K562 (cell line): Measurements from ENCODE around the gene IRGQ. TPM values are rescaled to one million over a fixed set of nuclear protein-coding genes. Genes with fewer than 3 reads are reported as not detected.

Experiments
- BACH1 ChIP-seq: fragments of 200-800 bp; sonication (Bioruptor generic); IDR thresholded peaks from 2 replicates; pipeline ENCODE4 v1.6.1; 2016; ENCODE audit warnings: missing genetic modification characterization, missing compliant biosample characterization
- CBFA2T3 ChIP-seq: fragments of 450-650 bp; IDR thresholded peaks from 2 replicates; pipeline ENCODE4 v1.6.1; 2017
- FIP1L1 ChIP-seq: fragments of 200-400 bp; formaldehyde crosslinking; IDR thresholded peaks from 2 replicates; pipeline ENCODE4 v1.6.1; 2018; ENCODE audit warnings: mild to moderate bottlenecking, low read depth, low read length; ENCODE audit not compliant: poor library complexity, severe bottlenecking
- KAT7 ChIP-seq: sonication (generic); formaldehyde crosslinking; IDR thresholded peaks from 2 replicates; pipeline ENCODE4 v1.8.0; 2022; ENCODE audit warnings: missing genetic modification reagents, mild to moderate bottlenecking, borderline replicate concordance
- L3MBTL2 ChIP-seq: fragments of 450-650 bp; IDR thresholded peaks from 2 replicates; pipeline ENCODE4 v1.6.1; 2016; ENCODE audit warnings: mild to moderate bottlenecking, moderate library complexity
- MAZ ChIP-seq, 2 experiments: fragments of 450-650 bp in 1 of 2; sonication (generic) in 1 of 2; formaldehyde crosslinking; IDR thresholded peaks in 1 of 2; conservative IDR thresholded peaks in 1 of 2; 2 replicates each; pipeline versions ENCODE4 v1.4.0 to v1.5.0; 2020; ENCODE audit warnings: mild to moderate bottlenecking in 1 of 2, missing genetic modification reagents in 1 of 2
- NFXL1 ChIP-seq: fragments of 450-650 bp; formaldehyde crosslinking; IDR thresholded peaks from 2 replicates; pipeline ENCODE4 v1.4.0; 2021; ENCODE audit warnings: mild to moderate bottlenecking
- POLR2AphosphoS5 ChIP-seq: IDR thresholded peaks from 2 replicates; pipeline ENCODE4 v1.6.1; 2011; ENCODE audit warnings: mild to moderate bottlenecking, low read depth, low read length, moderate library complexity; ENCODE audit not compliant: control insufficient read depth, insufficient read depth
- POU5F1 ChIP-seq: fragments of 150-350 bp; IDR thresholded peaks from 2 replicates; pipeline ENCODE4 v1.6.1; 2014; ENCODE audit warnings: borderline replicate concordance, low read length, low read depth, mild to moderate bottlenecking; ENCODE audit not compliant: partially characterized antibody
- RBM22 ChIP-seq: fragments of 200-400 bp; formaldehyde crosslinking; IDR thresholded peaks from 2 replicates; pipeline ENCODE4 v1.6.1; 2018; ENCODE audit warnings: low read length, low read depth; ENCODE audit not compliant: poor library complexity, severe bottlenecking
- U2AF1 ChIP-seq: fragments of 200-400 bp; formaldehyde crosslinking; optimal IDR thresholded peaks from 2 replicates; pipeline ENCODE3; 2017; ENCODE audit warnings: mild to moderate bottlenecking, low read depth, low read length, moderate library complexity
- ZNF253 ChIP-seq: fragments of 250-450 bp; sonication (Bioruptor Pico); conservative IDR thresholded peaks from 2 replicates; pipeline ENCODE4 v1.6.1; 2021; ENCODE audit warnings: mild to moderate bottlenecking
- ZNF316 ChIP-seq: fragments of 450-650 bp; IDR thresholded peaks from 2 replicates; pipeline ENCODE4 v1.6.1; 2016
- ZNF785 ChIP-seq: fragments of 250-450 bp; sonication (Bioruptor Pico); IDR thresholded peaks from 2 replicates; pipeline ENCODE4 v1.4.0; 2020; ENCODE audit warnings: mild to moderate bottlenecking
- polyA plus RNA-seq, 8 experiments: library from polyadenylated mRNA; depleted of rRNA in 4 of 8; stranded (reverse) in 5 of 8; unstranded in 3 of 8; fragments of >200 nt; fragmentation: Nextera tagmentation in 2 of 8; fragmentation: Illumina TruSeq in 1 of 8; extraction: Ambion mirVana in 2 of 8; extraction: Trizol in 1 of 8; gene quantifications; 2 replicates each; pipeline versions ENCODE4 v1.2.1 to v1.2.3, GENCODE V29; 2011 to 2014; ENCODE audit warnings: inconsistent platforms in 1 of 8, missing spikeins in 1 of 8
- total RNA-seq, 7 experiments: library from RNA; depleted of rRNA in 6 of 7; stranded (reverse); fragments of >200 nt in 6 of 7; fragmentation: Illumina TruSeq in 2 of 7; extraction: Trizol in 2 of 7; gene quantifications; 2 replicates each; pipeline versions ENCODE4 v1.2.1 to v1.2.3, GENCODE V29; 2011 to 2021; ENCODE audit warnings: low replicate concordance in 1 of 7
- TF ChIP-seq, protein P1 (sequence below): fragments of 200-800 bp; sonication (Bioruptor generic); IDR thresholded peaks from 2 replicates; pipeline ENCODE4 v1.6.1; 2017; ENCODE audit warnings: missing genetic modification characterization, missing compliant biosample characterization
- TF ChIP-seq, protein P2 (sequence below): fragments of 450-650 bp; conservative IDR thresholded peaks from 2 replicates; pipeline ENCODE4 v1.6.1; 2016; ENCODE audit warnings: missing genetic modification characterization, low read depth, mild to moderate bottlenecking, control low read depth, missing compliant biosample characterization
- TF ChIP-seq, protein P3 (sequence below), 3 experiments: fragments of 200-800 bp in 1 of 3; sonication (Bioruptor generic) in 1 of 3; sonication (generic) in 1 of 3; formaldehyde crosslinking in 1 of 3; IDR thresholded peaks; 2 replicates each; pipeline versions ENCODE4 v1.6.1 to v1.8.0; 2016 to 2022; ENCODE audit warnings: mild to moderate bottlenecking in 2 of 3, missing compliant biosample characterization in 2 of 3, missing genetic modification characterization in 2 of 3, missing genetic modification reagents in 1 of 3
- TF ChIP-seq, protein P4 (sequence below): fragments of 250-450 bp; sonication (Bioruptor Pico); IDR thresholded peaks from 2 replicates; pipeline ENCODE4 v1.4.0; 2020; ENCODE audit warnings: borderline replicate concordance

IRGQ gene
- total and polyA plus RNA-seq, 9 of the 15 experiments (the other 6 are each of a cell fraction or from before 2014, with no cell fraction given), result 3.5 to 19.2 (median 7.9) TPM

DNA sequence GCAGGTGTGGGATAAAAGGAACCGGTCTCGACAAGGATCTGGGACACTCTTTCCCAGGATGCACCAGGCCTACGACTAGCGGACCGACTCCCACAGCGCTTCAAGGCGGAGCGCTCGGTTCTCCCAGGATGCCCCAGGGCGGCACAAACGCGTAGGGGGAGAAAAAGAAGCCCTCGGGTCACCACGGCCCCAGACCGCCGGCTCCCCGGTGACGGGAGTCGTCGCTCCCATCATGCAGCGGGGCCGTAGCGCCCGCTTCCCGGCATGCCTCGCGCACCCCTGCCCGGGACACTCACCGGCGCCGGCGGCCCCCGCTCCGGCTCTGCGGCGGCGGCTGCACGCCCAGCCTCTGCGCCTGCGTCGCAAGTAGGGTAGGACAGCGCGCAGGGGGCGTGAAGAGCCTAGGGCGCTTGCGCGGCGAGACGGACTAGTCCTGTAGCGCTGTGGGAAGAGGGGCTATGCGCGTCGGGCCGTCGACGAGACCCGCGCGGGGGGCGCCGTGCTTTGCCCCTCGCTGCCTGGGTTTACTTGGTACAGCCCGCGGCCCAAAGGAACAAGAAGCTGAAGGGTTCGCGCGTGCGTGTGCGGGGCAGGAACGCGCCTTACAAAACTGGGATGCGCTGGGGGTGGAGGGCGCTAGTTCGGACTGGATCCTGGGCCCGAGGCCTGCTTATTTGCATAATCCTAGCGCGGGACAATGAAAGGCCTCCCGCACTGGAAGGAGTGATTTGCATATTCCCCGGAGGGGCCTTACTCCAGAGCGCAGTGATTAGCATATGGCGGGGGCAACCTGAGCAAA, 23.5 kb upstream of the IRGQ start, which contains the start of gene ZNF428 (continued):
- TF ChIP-seq POU5F1 (peak; percentile 52), ZNF785 (CRISPR knock-in tag) (no peak), CBFA2T3 (0 out of 2 replicates have a peak, but pooled peaks have one; percentile 4), L3MBTL2 (peak; percentile 90), U2AF1 (peak; percentile 25), POLR2AphosphoS5 (peak; percentile 11), BACH1 (tag) (no peak), NFXL1 (CRISPR knock-in tag) (no peak), ZNF316 (0 out of 2 replicates have a peak, but pooled peaks have one; percentile 37), FIP1L1 (peak; percentile 83), RBM22 (peak; percentile 81), KAT7 (CRISPR knock-in tag) (0 out of 2 replicates have a peak, but pooled peaks have one; percentile 14), MAZ (CRISPR knock-in tag; conservative IDR thresholded peaks at IDR 0.05 in 1 of 2, IDR thresholded peaks at IDR 0.05 in 1 of 2) (peak; percentile 77 to 81), ZNF253 (CRISPR knock-in tag) (no peak)
- TF ChIP-seq, protein P1, sequence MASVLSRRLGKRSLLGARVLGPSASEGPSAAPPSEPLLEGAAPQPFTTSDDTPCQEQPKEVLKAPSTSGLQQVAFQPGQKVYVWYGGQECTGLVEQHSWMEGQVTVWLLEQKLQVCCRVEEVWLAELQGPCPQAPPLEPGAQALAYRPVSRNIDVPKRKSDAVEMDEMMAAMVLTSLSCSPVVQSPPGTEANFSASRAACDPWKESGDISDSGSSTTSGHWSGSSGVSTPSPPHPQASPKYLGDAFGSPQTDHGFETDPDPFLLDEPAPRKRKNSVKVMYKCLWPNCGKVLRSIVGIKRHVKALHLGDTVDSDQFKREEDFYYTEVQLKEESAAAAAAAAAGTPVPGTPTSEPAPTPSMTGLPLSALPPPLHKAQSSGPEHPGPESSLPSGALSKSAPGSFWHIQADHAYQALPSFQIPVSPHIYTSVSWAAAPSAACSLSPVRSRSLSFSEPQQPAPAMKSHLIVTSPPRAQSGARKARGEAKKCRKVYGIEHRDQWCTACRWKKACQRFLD (CRISPR knock-in tag), result peak; percentile 90
- TF ChIP-seq, protein P2, sequence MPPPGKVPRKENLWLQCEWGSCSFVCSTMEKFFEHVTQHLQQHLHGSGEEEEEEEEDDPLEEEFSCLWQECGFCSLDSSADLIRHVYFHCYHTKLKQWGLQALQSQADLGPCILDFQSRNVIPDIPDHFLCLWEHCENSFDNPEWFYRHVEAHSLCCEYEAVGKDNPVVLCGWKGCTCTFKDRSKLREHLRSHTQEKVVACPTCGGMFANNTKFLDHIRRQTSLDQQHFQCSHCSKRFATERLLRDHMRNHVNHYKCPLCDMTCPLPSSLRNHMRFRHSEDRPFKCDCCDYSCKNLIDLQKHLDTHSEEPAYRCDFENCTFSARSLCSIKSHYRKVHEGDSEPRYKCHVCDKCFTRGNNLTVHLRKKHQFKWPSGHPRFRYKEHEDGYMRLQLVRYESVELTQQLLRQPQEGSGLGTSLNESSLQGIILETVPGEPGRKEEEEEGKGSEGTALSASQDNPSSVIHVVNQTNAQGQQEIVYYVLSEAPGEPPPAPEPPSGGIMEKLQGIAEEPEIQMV, result peak; percentile 65; the same call in 1 of the 2 replicates
- TF ChIP-seq, protein P3, sequence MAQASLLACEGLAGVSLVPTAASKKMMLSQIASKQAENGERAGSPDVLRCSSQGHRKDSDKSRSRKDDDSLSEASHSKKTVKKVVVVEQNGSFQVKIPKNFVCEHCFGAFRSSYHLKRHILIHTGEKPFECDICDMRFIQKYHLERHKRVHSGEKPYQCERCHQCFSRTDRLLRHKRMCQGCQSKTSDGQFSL (CRISPR knock-in tag; IDR thresholded peaks at IDR 0.05), result 0 out of 2 replicates have a peak, but pooled peaks have one; percentile 31
- TF ChIP-seq, protein P3 (tag; IDR thresholded peaks at IDR 0.05), result 0 out of 4 replicates have a peak, but pooled peaks of 1 of the 2 experiments have one; percentile 51
- TF ChIP-seq, protein P4, sequence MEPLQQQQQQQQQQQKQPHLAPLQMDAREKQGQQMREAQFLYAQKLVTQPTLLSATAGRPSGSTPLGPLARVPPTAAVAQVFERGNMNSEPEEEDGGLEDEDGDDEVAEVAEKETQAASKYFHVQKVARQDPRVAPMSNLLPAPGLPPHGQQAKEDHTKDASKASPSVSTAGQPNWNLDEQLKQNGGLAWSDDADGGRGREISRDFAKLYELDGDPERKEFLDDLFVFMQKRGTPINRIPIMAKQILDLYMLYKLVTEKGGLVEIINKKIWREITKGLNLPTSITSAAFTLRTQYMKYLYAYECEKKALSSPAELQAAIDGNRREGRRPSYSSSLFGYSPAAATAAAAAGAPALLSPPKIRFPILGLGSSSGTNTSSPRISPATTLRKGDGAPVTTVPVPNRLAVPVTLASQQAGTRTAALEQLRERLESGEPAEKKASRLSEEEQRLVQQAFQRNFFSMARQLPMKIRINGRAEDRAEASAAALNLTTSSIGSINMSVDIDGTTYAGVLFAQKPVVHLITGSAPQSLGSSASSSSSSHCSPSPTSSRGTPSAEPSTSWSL (CRISPR knock-in tag), result peak; percentile 80; the same call in 1 of the 2 replicates
